ENCODE measurements around the gene CAMK2A. TPM values are rescaled to one million over a fixed set of nuclear protein-coding genes. Genes with fewer than 3 reads are reported as not detected.

Gene CAMK2A
- total RNA-seq, 1 experiment from 2014 or later: 0.13 TPM

- intact Hi-C loops (cut with micrococcal nuclease; ENCODE audit: unreplicated experiment): no loop called here
- Histone ChIP-seq H2AFZ (no peak overlapping the region), H3K9me2 (ENCODE audit: insufficient read depth) (no peaks in the 10 kb centered on the region), H3K27me3 (ENCODE audit: insufficient read depth, low read depth) (no peaks in the 10 kb centered on the region), H3K4me2 (no peak overlapping the region), H3F3A (ENCODE audit: insufficient read depth, low read depth) (no peaks in the 10 kb centered on the region), H3K36me3 (ENCODE audit: low read depth) (no peaks in the 10 kb centered on the region), H3K27ac (no peak overlapping the region), H4K20me1 (ENCODE audit: insufficient read depth) (no peaks in the 10 kb centered on the region), H3K4me3 (no peak overlapping the region), H3K79me2 (ENCODE audit: low read depth) (no peaks in the 10 kb centered on the region), H3K9me3 (ENCODE audit: insufficient read depth, low read depth) (no peaks in the 10 kb centered on the region), H3K4me1 (replicated peaks; ENCODE audit: insufficient read depth) (no peaks in the 10 kb centered on the region)
- no peak for DNase-seq
- CTCF ChIA-PET: no interaction called here
- POLR2A ChIA-PET (ENCODE audit: unreplicated experiment): no interaction called here
- TF ChIP-seq CTCF (conservative IDR thresholded peaks at IDR 0.05) (no peak), EZH2 (IDR thresholded peaks at IDR 0.05; ENCODE audit: low read depth) (no peak)
- no TSS peak for BruUV-seq (replicated peaks)
Observed at GRCh38 chr5:150177721-150178120, 111.9 kb downstream of the CAMK2A start.

- H3K27ac ChIP-seq: no peak overlapping the region
- H3F3A ChIP-seq (ENCODE audit: insufficient read depth, low read depth): no peaks in the 10 kb centered on the region
- H3K4me2 ChIP-seq: no peak overlapping the region
- no peaks in the 10 kb centered on the region for H3K4me1 ChIP-seq (replicated peaks; ENCODE audit: insufficient read depth)
- no peaks in the 10 kb centered on the region for H4K20me1 ChIP-seq (ENCODE audit: insufficient read depth)
- ChIA-PET POLR2A (ENCODE audit: unreplicated experiment) (no interaction called here), CTCF (interaction anchor here (0.5 kb wide), 1 partner anchor 543 kb away, joined by 3 read pairs; no protein-coding TSS in a partner anchor)
- H3K36me3 ChIP-seq (ENCODE audit: low read depth): no peaks in the 10 kb centered on the region
- H3K27me3 ChIP-seq (ENCODE audit: insufficient read depth, low read depth): no peaks in the 10 kb centered on the region
- H3K9me3 ChIP-seq (ENCODE audit: insufficient read depth, low read depth): no peaks in the 10 kb centered on the region
- H3K4me3 ChIP-seq: no peak overlapping the region
- BruUV-seq (replicated peaks): no TSS peak
- H3K79me2 ChIP-seq (ENCODE audit: low read depth): no peaks in the 10 kb centered on the region
- no peaks in the 10 kb centered on the region for H3K9me2 ChIP-seq (ENCODE audit: insufficient read depth)
- DNase-seq: no peak
- intact Hi-C loops (cut with micrococcal nuclease; ENCODE audit: unreplicated experiment): no loop called here
- TF ChIP-seq CTCF (conservative IDR thresholded peaks at IDR 0.05): no peak
- no peak for TF ChIP-seq EZH2 (IDR thresholded peaks at IDR 0.05; ENCODE audit: low read depth)
- no peak overlapping the region for H2AFZ ChIP-seq
Observed at GRCh38 chr5:150176745-150177477, 112.7 kb downstream of the CAMK2A start.

- H3F3A ChIP-seq (ENCODE audit: insufficient read depth, low read depth): no peaks in the 10 kb centered on the region
- no peaks in the 10 kb centered on the region for H3K27me3 ChIP-seq (ENCODE audit: insufficient read depth, low read depth)
- BruUV-seq (replicated peaks): no TSS peak
- no peaks in the 10 kb centered on the region for H3K79me2 ChIP-seq (ENCODE audit: low read depth)
- intact Hi-C loops (cut with micrococcal nuclease; ENCODE audit: unreplicated experiment): no loop called here
- no peak overlapping the region for H2AFZ ChIP-seq
- peak in 1 of 2 experiments; percentile 20 for DNase-seq
- H3K36me3 ChIP-seq (ENCODE audit: low read depth): no peaks in the 10 kb centered on the region
- H3K4me1 ChIP-seq (replicated peaks; ENCODE audit: insufficient read depth): no peaks in the 10 kb centered on the region
- no peaks in the 10 kb centered on the region for H3K9me3 ChIP-seq (ENCODE audit: insufficient read depth, low read depth)
- CTCF ChIA-PET: interaction anchor here (0.6 to 0.7 kb wide), 3 partner anchors 170 to 749 kb away, joined by 3 read pairs; no protein-coding TSS in a partner anchor
- H3K27ac ChIP-seq: no peak overlapping the region
- H3K4me2 ChIP-seq: no peak overlapping the region
- TF ChIP-seq CTCF (conservative IDR thresholded peaks at IDR 0.05) (peak; percentile 54; the same call in 1 of the 2 replicates), EZH2 (IDR thresholded peaks at IDR 0.05; ENCODE audit: low read depth) (no peak)
- H3K4me3 ChIP-seq: no peak overlapping the region
- no peaks in the 10 kb centered on the region for H3K9me2 ChIP-seq (ENCODE audit: insufficient read depth)
- no peaks in the 10 kb centered on the region for H4K20me1 ChIP-seq (ENCODE audit: insufficient read depth)
- POLR2A ChIA-PET (ENCODE audit: unreplicated experiment): no interaction called here
Observed at GRCh38 chr5:150175536-150175935, 114.0 kb downstream of the CAMK2A start.
